Neural cell (in vitro differentiated cells): ENCODE results near the gene AP5Z1.

Experiments
- EP300 ChIP-seq: fragments of 450-650 bp; conservative IDR thresholded peaks from 2 replicates; pipeline ENCODE4 v1.6.1; 2014; ENCODE audit warnings: antibody characterized with exemption, mild to moderate bottlenecking, moderate library complexity; ENCODE audit not compliant: poor library complexity, severe bottlenecking
- EZH2 ChIP-seq: fragments of 200-600, 300-800 bp; shearing (Covaris generic), sonication (generic); IDR thresholded peaks from 2 replicates; pipeline ENCODE4 v1.6.1; 2014; ENCODE audit warnings: antibody characterized with exemption, low read length, borderline replicate concordance, mild to moderate bottlenecking; ENCODE audit not compliant: insufficient read depth, poor library complexity, severe bottlenecking
- RAD21 ChIP-seq: fragments of 450-650 bp; conservative IDR thresholded peaks from 2 replicates; pipeline ENCODE4 v1.6.1; 2014; ENCODE audit warnings: antibody characterized with exemption, mild to moderate bottlenecking, moderate library complexity
- SMC3 ChIP-seq: fragments of 450-650 bp; conservative IDR thresholded peaks from 2 replicates; pipeline ENCODE4 v1.6.1; 2014; ENCODE audit warnings: antibody characterized with exemption, mild to moderate bottlenecking, moderate library complexity; ENCODE audit not compliant: poor library complexity
- TAF1 ChIP-seq: IDR thresholded peaks from 2 replicates; pipeline ENCODE4 v1.6.1; 2012; ENCODE audit warnings: low read depth
- TF ChIP-seq, protein P1 (sequence below): fragments of 450-650 bp; IDR thresholded peaks from 2 replicates; pipeline ENCODE4 v1.5.1; 2014; ENCODE audit warnings: antibody characterized with exemption, mild to moderate bottlenecking, moderate library complexity; ENCODE audit not compliant: poor library complexity, severe bottlenecking
- TF ChIP-seq, protein P2 (sequence below): IDR thresholded peaks from 2 replicates; pipeline ENCODE4 v1.6.1; 2012; ENCODE audit warnings: borderline replicate concordance

GRCh38 chr7:4803397-4804241, 28.2 kb downstream of the AP5Z1 start:
- TF ChIP-seq EZH2 (no peak), RAD21 (no peak), TAF1 (no peak), SMC3 (no peak), EP300 (no peak)
- TF ChIP-seq, protein P1, sequence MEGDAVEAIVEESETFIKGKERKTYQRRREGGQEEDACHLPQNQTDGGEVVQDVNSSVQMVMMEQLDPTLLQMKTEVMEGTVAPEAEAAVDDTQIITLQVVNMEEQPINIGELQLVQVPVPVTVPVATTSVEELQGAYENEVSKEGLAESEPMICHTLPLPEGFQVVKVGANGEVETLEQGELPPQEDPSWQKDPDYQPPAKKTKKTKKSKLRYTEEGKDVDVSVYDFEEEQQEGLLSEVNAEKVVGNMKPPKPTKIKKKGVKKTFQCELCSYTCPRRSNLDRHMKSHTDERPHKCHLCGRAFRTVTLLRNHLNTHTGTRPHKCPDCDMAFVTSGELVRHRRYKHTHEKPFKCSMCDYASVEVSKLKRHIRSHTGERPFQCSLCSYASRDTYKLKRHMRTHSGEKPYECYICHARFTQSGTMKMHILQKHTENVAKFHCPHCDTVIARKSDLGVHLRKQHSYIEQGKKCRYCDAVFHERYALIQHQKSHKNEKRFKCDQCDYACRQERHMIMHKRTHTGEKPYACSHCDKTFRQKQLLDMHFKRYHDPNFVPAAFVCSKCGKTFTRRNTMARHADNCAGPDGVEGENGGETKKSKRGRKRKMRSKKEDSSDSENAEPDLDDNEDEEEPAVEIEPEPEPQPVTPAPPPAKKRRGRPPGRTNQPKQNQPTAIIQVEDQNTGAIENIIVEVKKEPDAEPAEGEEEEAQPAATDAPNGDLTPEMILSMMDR: no peak
- TF ChIP-seq, protein P2, sequence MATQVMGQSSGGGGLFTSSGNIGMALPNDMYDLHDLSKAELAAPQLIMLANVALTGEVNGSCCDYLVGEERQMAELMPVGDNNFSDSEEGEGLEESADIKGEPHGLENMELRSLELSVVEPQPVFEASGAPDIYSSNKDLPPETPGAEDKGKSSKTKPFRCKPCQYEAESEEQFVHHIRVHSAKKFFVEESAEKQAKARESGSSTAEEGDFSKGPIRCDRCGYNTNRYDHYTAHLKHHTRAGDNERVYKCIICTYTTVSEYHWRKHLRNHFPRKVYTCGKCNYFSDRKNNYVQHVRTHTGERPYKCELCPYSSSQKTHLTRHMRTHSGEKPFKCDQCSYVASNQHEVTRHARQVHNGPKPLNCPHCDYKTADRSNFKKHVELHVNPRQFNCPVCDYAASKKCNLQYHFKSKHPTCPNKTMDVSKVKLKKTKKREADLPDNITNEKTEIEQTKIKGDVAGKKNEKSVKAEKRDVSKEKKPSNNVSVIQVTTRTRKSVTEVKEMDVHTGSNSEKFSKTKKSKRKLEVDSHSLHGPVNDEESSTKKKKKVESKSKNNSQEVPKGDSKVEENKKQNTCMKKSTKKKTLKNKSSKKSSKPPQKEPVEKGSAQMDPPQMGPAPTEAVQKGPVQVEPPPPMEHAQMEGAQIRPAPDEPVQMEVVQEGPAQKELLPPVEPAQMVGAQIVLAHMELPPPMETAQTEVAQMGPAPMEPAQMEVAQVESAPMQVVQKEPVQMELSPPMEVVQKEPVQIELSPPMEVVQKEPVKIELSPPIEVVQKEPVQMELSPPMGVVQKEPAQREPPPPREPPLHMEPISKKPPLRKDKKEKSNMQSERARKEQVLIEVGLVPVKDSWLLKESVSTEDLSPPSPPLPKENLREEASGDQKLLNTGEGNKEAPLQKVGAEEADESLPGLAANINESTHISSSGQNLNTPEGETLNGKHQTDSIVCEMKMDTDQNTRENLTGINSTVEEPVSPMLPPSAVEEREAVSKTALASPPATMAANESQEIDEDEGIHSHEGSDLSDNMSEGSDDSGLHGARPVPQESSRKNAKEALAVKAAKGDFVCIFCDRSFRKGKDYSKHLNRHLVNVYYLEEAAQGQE: no peak
